GM23338 (cell line): ENCODE measurements around the gene BMPER. TPM values are rescaled to one million over a fixed set of nuclear protein-coding genes. Genes with fewer than 3 reads are reported as not detected.

Experiments used
- ATAC-seq: fragments of 200-7000 bp; cut with Tn5 transposase; 3 replicates; pipeline ENCODE4 v1.9.1; 2020
- DNase-seq: peaks from one replicate; pipeline ENCODE4 v3.0.0-alpha.2; 2015; ENCODE audit warnings: low spot score
- H2AFZ ChIP-seq: fragments of 200-600 bp; sonication (generic); 2 replicates; pipeline ENCODE4 v1.8.0; 2016; ENCODE audit warnings: antibody characterized with exemption, mild to moderate bottlenecking, moderate library complexity
- H3F3A ChIP-seq: fragments of 200-600 bp; sonication (generic); replicated peaks from 2 replicates; pipeline ENCODE4 v1.8.0; 2017; ENCODE audit warnings: antibody characterized with exemption, mixed run types, low read depth
- H3K27ac ChIP-seq: fragments of 200-600 bp; sonication (generic); 2 replicates; pipeline ENCODE4 v1.6.1; 2016; ENCODE audit warnings: low read depth
- H3K27me3 ChIP-seq: fragments of 200-600 bp; sonication (generic); 2 replicates; pipeline ENCODE4 v1.8.0; 2016; ENCODE audit warnings: mild to moderate bottlenecking, mixed run types, moderate library complexity; ENCODE audit not compliant: insufficient read depth
- H3K36me3 ChIP-seq: fragments of 200-600 bp; sonication (generic); 2 replicates; pipeline ENCODE4 v1.8.0; 2016; ENCODE audit warnings: mild to moderate bottlenecking; ENCODE audit not compliant: insufficient read depth
- H3K4me1 ChIP-seq: fragments of 200-600 bp; sonication (generic); 2 replicates; pipeline ENCODE4 v1.8.0; 2016; ENCODE audit warnings: mild to moderate bottlenecking, moderate library complexity; ENCODE audit not compliant: insufficient read depth
- H3K4me2 ChIP-seq: fragments of 200-600 bp; sonication (generic); 2 replicates; pipeline ENCODE4 v1.7.1; 2017; ENCODE audit warnings: mixed run types
- H3K4me3 ChIP-seq: fragments of 200-600 bp; sonication (generic); 2 replicates; pipeline ENCODE4 v1.6.1; 2016; ENCODE audit warnings: mixed run types
- H3K79me2 ChIP-seq: fragments of 200-600 bp; sonication (generic); replicated peaks from 2 replicates; pipeline ENCODE4 v1.8.0; 2017; ENCODE audit warnings: mild to moderate bottlenecking; ENCODE audit not compliant: insufficient read depth
- H3K9me2 ChIP-seq: fragments of 200-600 bp; sonication (generic); 2 replicates; pipeline ENCODE4 v1.8.0; 2017; ENCODE audit not compliant: insufficient read depth
- H4K20me1 ChIP-seq: fragments of 200-600 bp; sonication (generic); replicated peaks from 2 replicates; pipeline ENCODE4 v1.8.0; 2017; ENCODE audit warnings: mild to moderate bottlenecking; ENCODE audit not compliant: insufficient read depth
- H3K27ac Mint-ChIP-seq: 2 replicates; pipeline ENCODE4 v1.8.0; 2020; ENCODE audit warnings: inconsistent platforms, mild to moderate bottlenecking, moderate library complexity, mixed read lengths
- H3K27me3 Mint-ChIP-seq: 3 replicates; pipeline ENCODE4 v1.8.0; 2022; ENCODE audit warnings: low read depth, mild to moderate bottlenecking, moderate library complexity, mixed read lengths, inconsistent platforms; ENCODE audit not compliant: insufficient read depth, poor library complexity
- H3K36me3 Mint-ChIP-seq: 3 replicates; pipeline ENCODE4 v1.8.0; 2021; ENCODE audit warnings: low read depth, mild to moderate bottlenecking, inconsistent platforms, moderate library complexity, mixed read lengths
- H3K4me1 Mint-ChIP-seq: 3 replicates; pipeline ENCODE4 v1.8.0; 2020; ENCODE audit warnings: mild to moderate bottlenecking, inconsistent platforms, mixed read lengths
- H3K4me3 Mint-ChIP-seq: 3 replicates; pipeline ENCODE4 v1.8.0; 2021; ENCODE audit warnings: moderate library complexity, mild to moderate bottlenecking, inconsistent platforms, mixed read lengths
- H3K9me3 Mint-ChIP-seq: 3 replicates; pipeline ENCODE4 v1.8.0; 2020; ENCODE audit warnings: moderate library complexity, mild to moderate bottlenecking, inconsistent platforms, mixed read lengths
- CREB1 ChIP-seq: fragments of 250-450 bp; sonication (Bioruptor Pico); IDR thresholded peaks from 2 replicates; pipeline ENCODE4 v1.5.0; 2020; ENCODE audit warnings: low read depth, mild to moderate bottlenecking, moderate library complexity
- CTCF ChIP-seq, 2 experiments: fragments of 200-600 bp in 1 of 2; sonication (generic) in 1 of 2; conservative IDR thresholded peaks; 2 replicates each; pipeline versions ENCODE4 v1.5.1 to v1.6.1; 2016 to 2017; ENCODE audit warnings: antibody characterized with exemption in 2 of 2, low read depth in 2 of 2, mild to moderate bottlenecking in 2 of 2, moderate library complexity in 1 of 2
- ETS1 ChIP-seq: IDR thresholded peaks from 2 replicates; pipeline ENCODE4 v1.6.1; 2016; ENCODE audit warnings: antibody characterized with exemption
- EZH2 ChIP-seq: fragments of 200-600 bp; sonication (generic); IDR thresholded peaks from one replicate; pipeline ENCODE4 v1.8.0; 2017; ENCODE audit warnings: antibody characterized with exemption, mild to moderate bottlenecking, low read depth; ENCODE audit not compliant: unreplicated experiment
- EZH2phosphoT487 ChIP-seq: fragments of 200-600 bp; sonication (generic); IDR thresholded peaks from one replicate; pipeline ENCODE4 v1.8.1; 2018; ENCODE audit warnings: antibody characterized with exemption; ENCODE audit not compliant: unreplicated experiment
- JUNB ChIP-seq: IDR thresholded peaks from one replicate; pipeline ENCODE4 v1.6.1; 2016; ENCODE audit warnings: antibody characterized with exemption; ENCODE audit not compliant: unreplicated experiment
- NANOG ChIP-seq: IDR thresholded peaks from 2 replicates; pipeline ENCODE4 v1.6.1; 2016; ENCODE audit warnings: antibody characterized with exemption, borderline replicate concordance
- POLR2AphosphoS5 ChIP-seq: IDR thresholded peaks from 2 replicates; pipeline ENCODE4 v1.6.1; 2016; ENCODE audit warnings: antibody characterized with exemption, low read depth
- REST ChIP-seq: IDR thresholded peaks from one replicate; pipeline ENCODE4 v1.6.1; 2018; ENCODE audit warnings: antibody characterized with exemption; ENCODE audit not compliant: unreplicated experiment
- STAT1 ChIP-seq: IDR thresholded peaks from one replicate; pipeline ENCODE4 v1.6.1; 2016; ENCODE audit warnings: antibody characterized with exemption; ENCODE audit not compliant: unreplicated experiment
- ZNF114 ChIP-seq: fragments of 250-450 bp; sonication (Bioruptor Pico); IDR thresholded peaks from 2 replicates; pipeline ENCODE4 v1.5.0; 2020; ENCODE audit warnings: mild to moderate bottlenecking, moderate library complexity
- ZNF331 ChIP-seq: fragments of 250-450 bp; sonication (Bioruptor Pico); IDR thresholded peaks from 2 replicates; pipeline ENCODE4 v1.5.0; 2020; ENCODE audit warnings: low read depth, mild to moderate bottlenecking, moderate library complexity
- ZNF462 ChIP-seq: fragments of 250-450 bp; sonication (Bioruptor Pico); IDR thresholded peaks from 2 replicates; pipeline ENCODE4 v1.5.0; 2020; ENCODE audit warnings: mild to moderate bottlenecking, moderate library complexity
- polyA plus RNA-seq: library from polyadenylated mRNA; unstranded; fragments of >200 nt; fragmentation: Nextera tagmentation; extraction: Ambion mirVana; gene quantifications from 2 replicates; pipeline ENCODE4 v1.2.1, GENCODE V29; 2016
- total RNA-seq: library from RNA; depleted of rRNA; stranded (reverse); fragments of >200 nt; shearing (Covaris generic); gene quantifications from 2 replicates; pipeline ENCODE4 v1.2.3, GENCODE V29; 2014

Gene BMPER
- total and polyA plus RNA-seq, 2 experiments from 2014 or later: 0.53 to 1.4 TPM

- DNase-seq (no peak), ATAC-seq (no peak)
- H3K4me3 ChIP-seq: no peak overlapping the region
- peaks cover 11% of the 10 kb centered on the region; the same call in 1 of the 2 replicates for H3K4me1 ChIP-seq
- H3K9me2 ChIP-seq: peaks cover 16% of the 10 kb centered on the region
- no peaks in the 10 kb centered on the region for H3K79me2 ChIP-seq
- H3K4me1 Mint-ChIP-seq: peaks cover 8% of the 10 kb centered on the region; the same call in 2 of the 3 replicates
- no peaks in the 10 kb centered on the region for H3K36me3 Mint-ChIP-seq
- no peak for TF ChIP-seq ZNF462 (CRISPR knock-in tag)
- TF ChIP-seq POLR2AphosphoS5: no peak
- no peak for TF ChIP-seq NANOG
- no peak for TF ChIP-seq ZNF114 (CRISPR knock-in tag)
- TF ChIP-seq EZH2: no peak
- no peak for TF ChIP-seq CTCF (conservative IDR thresholded peaks at IDR 0.05; ENCODE audit: low read depth in 2 of 2)
- TF ChIP-seq STAT1: no peak
- no peak for TF ChIP-seq EZH2phosphoT487
- TF ChIP-seq ETS1: no peak
- TF ChIP-seq ZNF331 (CRISPR knock-in tag): no peak
- TF ChIP-seq REST: no peak
- no peak for TF ChIP-seq JUNB
- TF ChIP-seq CREB1: no peak
- no peak overlapping the region for H3K4me2 ChIP-seq
- H3K27ac ChIP-seq: no peak overlapping the region
- H3K4me3 Mint-ChIP-seq: no peak overlapping the region
- no peaks in the 10 kb centered on the region for H3K27me3 ChIP-seq
- no peaks in the 10 kb centered on the region for H4K20me1 ChIP-seq
- no peaks in the 10 kb centered on the region for H3K9me3 Mint-ChIP-seq
- no peak overlapping the region for H3K27ac Mint-ChIP-seq
- peaks cover 3% of the 10 kb centered on the region for H3K27me3 Mint-ChIP-seq
- H3K36me3 ChIP-seq: no peaks in the 10 kb centered on the region
- no peak overlapping the region for H2AFZ ChIP-seq
- no peaks in the 10 kb centered on the region for H3F3A ChIP-seq
These were observed 129.4 kb downstream of the BMPER start for GRCh38 chr7:34034728-34035127.
